Measurements from ENCODE around the gene TNFSF13. TPM values are rescaled to one million over a fixed set of nuclear protein-coding genes. Genes with fewer than 3 reads are reported as not detected.
A peak's percentile ranks its signal among the peaks of the same experiment; 100 is the strongest.

Gene TNFSF13
- total RNA-seq, 1 donor from 2014 or later = 3.5 TPM

DNA sequence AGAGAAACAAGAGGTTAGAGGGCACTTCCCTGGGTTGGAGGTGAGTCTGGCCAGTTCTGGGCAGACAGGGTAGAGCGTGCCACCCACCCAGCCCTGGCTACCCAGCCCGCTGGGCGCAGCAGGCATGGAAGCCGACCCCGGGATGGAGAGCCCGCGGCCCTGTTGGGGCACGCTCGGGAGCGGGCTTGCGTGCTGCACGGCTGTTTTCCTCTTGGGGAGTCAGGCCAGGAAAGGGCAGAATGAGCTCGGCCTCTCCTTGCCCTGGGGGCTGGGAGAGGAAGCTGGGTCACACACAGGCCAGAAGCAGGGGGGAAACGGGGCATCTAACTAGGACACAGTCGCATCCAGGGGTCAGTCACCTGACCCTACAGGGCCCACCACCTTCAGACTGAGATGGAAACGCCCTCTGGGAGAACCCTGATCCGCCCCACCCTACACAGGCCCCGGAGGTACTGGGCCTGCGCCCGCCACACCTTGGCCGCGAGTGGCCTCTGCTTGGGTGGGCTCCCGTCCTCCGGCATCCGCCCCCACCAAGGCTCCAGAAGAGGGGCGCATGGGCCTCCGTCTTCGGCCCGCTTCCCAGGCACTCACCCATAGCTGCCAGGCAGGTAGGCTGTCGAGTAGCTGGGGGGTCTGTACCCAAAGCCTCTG is 30.1 kb downstream of the TNFSF13 start:
- TF ChIP-seq, protein P1, sequence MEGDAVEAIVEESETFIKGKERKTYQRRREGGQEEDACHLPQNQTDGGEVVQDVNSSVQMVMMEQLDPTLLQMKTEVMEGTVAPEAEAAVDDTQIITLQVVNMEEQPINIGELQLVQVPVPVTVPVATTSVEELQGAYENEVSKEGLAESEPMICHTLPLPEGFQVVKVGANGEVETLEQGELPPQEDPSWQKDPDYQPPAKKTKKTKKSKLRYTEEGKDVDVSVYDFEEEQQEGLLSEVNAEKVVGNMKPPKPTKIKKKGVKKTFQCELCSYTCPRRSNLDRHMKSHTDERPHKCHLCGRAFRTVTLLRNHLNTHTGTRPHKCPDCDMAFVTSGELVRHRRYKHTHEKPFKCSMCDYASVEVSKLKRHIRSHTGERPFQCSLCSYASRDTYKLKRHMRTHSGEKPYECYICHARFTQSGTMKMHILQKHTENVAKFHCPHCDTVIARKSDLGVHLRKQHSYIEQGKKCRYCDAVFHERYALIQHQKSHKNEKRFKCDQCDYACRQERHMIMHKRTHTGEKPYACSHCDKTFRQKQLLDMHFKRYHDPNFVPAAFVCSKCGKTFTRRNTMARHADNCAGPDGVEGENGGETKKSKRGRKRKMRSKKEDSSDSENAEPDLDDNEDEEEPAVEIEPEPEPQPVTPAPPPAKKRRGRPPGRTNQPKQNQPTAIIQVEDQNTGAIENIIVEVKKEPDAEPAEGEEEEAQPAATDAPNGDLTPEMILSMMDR (conservative IDR thresholded peaks at IDR 0.05) = no peak
- Mint-ChIP-seq H3K27me3 (no peaks in the 10 kb centered on the region), H3K4me1 (ENCODE audit: unreplicated experiment) (peaks cover 27% of the 10 kb centered on the region), H3K27ac (no peak overlapping the region), H3K4me3 (no peak overlapping the region), H3K9me3 (no peaks in the 10 kb centered on the region), H3K36me3 (peaks cover 18% of the 10 kb centered on the region)
- DNase-seq (ENCODE audit: extremely low spot score, unreplicated experiment) = no peak

DNA sequence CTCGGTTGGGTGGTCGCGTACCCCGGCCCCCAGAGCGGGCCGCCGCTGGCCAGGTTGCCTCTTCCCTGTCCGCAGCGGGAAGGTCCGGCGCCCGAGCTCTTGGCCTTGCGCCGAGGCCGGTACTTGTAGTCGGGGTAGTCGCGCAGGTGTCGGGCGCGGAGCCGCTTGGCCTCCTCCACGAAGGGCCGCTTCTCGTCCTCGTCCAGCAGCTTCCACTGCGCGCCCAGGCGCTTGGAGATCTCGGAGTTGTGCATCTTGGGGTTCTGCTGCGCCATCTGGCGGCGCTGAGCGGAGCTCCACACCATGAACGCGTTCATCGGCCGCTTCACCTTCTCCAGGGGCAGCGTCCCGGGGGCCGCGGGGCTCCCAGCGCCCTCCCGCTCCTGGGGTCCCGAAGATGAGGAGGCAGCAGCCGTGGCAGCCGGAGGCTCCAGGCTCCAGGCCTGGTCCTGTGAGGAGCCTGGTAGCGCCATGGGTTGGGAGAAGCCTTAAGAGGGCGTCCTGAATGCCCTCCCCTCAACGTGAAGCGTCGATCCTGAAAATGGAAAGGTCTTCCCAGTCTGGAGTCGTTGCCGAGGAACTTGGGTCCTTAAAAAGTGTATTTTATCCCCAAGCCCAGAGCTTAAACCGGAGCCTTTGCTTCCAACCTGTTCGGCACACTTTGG is 30.8 kb downstream of the TNFSF13 start:
- Mint-ChIP-seq H3K4me3 (peak overlapping the region; percentile 58), H3K27me3 (no peaks in the 10 kb centered on the region), H3K9me3 (no peaks in the 10 kb centered on the region), H3K27ac (no peak overlapping the region), H3K4me1 (ENCODE audit: unreplicated experiment) (peaks cover 21% of the 10 kb centered on the region), H3K36me3 (peaks cover 25% of the 10 kb centered on the region)
- DNase-seq (ENCODE audit: extremely low spot score, unreplicated experiment) = no peak
- TF ChIP-seq, protein P1 (conservative IDR thresholded peaks at IDR 0.05) = peak; percentile 82

DNA sequence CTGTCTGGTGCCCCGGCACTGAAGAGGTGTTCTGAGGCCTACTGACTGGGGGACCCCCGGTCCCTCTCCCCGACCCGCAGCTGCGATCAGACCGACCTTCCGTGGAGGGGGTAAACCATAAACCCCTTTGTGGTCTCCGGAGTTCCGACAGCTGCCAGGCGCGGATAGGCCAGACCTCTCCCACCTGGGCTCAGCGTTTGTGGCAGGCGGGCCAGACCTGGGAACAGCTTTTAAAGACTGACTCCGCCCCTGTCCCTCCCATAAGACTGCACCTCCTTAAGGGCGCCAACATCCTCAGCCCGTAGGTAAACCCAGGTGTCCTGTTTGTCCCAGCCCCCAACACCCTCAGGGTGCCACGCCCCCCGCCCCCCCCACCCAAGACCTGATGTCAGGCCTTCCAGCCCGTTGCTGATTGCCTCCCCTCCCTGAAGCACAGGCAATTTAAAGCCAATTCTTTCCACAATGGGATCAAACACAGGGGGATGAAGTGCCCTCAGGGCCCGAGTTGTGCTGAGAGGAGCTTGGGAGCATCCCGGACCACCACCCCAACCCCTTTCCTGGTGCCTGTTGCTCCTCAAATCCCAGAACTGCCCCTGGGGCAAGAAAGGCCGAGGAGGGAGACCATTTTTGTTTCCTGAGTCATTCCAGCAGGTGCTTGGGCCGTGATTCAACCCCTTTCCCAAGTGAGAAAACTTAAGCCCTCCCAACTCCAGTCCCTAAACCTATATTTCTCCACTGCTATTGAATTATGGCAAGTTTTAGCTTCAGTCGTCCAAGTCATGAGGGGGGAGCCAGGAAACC is 31.5 kb downstream of the TNFSF13 start, which contains the start of gene SOX15:
TSS of gene SOX15 (minus strand) at position 204 of the 801 bp plus-strand sequence. CDS start 418 bp downstream, outside the sequence.
- TF ChIP-seq, protein P1 (conservative IDR thresholded peaks at IDR 0.05) = no peak
- no peak for DNase-seq (ENCODE audit: extremely low spot score, unreplicated experiment)
- H3K27ac Mint-ChIP-seq = peak within 1 kb of the TSS; percentile 96
- H3K4me3 Mint-ChIP-seq = peak within 1 kb of the TSS; percentile 58
- peaks cover 23% of the 10 kb centered on the region for H3K36me3 Mint-ChIP-seq
- peaks cover 14% of the 10 kb centered on the region for H3K4me1 Mint-ChIP-seq (ENCODE audit: unreplicated experiment)
- H3K27me3 Mint-ChIP-seq = no peaks in the 10 kb centered on the region
- H3K9me3 Mint-ChIP-seq = no peaks in the 10 kb centered on the region

DNA sequence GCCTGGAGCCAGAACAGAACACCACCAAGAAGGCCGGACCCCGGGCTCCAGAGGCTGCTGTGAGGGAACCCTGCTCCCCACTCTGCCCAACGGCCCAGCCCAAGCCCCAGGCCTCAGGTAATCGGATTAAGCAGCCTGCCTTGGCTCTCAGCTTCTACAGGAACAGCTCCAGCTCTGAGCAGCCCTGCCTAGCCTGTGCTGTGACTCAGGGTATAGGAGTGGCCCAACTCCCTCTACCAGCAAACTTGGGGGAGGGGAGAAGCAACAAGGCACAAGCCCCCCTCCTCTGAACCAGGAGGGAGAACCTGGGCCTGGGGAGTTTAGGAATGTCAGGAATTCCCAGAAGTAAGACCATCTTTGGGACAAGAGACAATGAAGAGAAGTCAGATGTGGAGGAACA is 32.2 kb downstream of the TNFSF13 start:
- peaks cover 13% of the 10 kb centered on the region for H3K4me1 Mint-ChIP-seq (ENCODE audit: unreplicated experiment)
- H3K36me3 Mint-ChIP-seq = peaks cover 25% of the 10 kb centered on the region

DNA sequence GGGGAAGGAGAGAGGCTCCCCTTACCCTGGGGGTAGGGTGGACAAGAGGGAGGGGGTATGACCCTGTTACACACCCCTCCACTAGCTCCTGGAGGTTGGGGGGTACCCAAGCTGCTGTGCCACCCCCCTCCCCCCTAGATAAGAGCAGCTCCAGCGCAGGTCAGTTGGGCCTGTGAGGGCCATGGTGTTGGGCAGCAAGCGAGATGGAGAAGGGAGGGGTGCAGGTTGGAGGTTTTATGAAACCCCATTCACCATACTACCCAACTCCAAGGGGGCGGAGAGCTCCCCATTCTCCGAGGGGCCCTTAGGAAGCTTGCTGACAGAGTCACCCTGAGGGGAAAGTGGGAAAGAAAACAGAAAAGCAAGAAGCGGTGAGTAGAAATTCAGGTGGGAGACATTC is 33.0 kb downstream of the TNFSF13 start:
- Mint-ChIP-seq H3K4me1 (ENCODE audit: unreplicated experiment) (peaks cover 13% of the 10 kb centered on the region), H3K4me3 (no peak overlapping the region), H3K27me3 (no peaks in the 10 kb centered on the region), H3K9me3 (no peaks in the 10 kb centered on the region), H3K36me3 (peaks cover 27% of the 10 kb centered on the region), H3K27ac (no peak overlapping the region)
- DNase-seq (ENCODE audit: extremely low spot score, unreplicated experiment) = no peak
- TF ChIP-seq, protein P1 (conservative IDR thresholded peaks at IDR 0.05) = no peak

More for the DNA sequence above, 32.2 kb downstream of the TNFSF13 start:
- Mint-ChIP-seq H3K27ac (peak overlapping the region; percentile 96), H3K9me3 (no peaks in the 10 kb centered on the region), H3K4me3 (peak overlapping the region; percentile 12), H3K27me3 (no peaks in the 10 kb centered on the region)
- TF ChIP-seq, protein P1 (conservative IDR thresholded peaks at IDR 0.05) = no peak
- no peak for DNase-seq (ENCODE audit: extremely low spot score, unreplicated experiment)
